ES-I3 (cell line): ENCODE measurements around the gene CLDN24.

Source experiments
- H3K36me3 ChIP-seq: 2 replicates; pipeline ENCODE4 v1.6.1; 2013; ENCODE audit warnings: mild to moderate bottlenecking, low read length, control low read depth, moderate library complexity; ENCODE audit not compliant: insufficient read depth
- H3K4me1 ChIP-seq: 2 replicates; pipeline ENCODE4 v1.6.1; 2013; ENCODE audit warnings: mild to moderate bottlenecking, control low read depth, low read length; ENCODE audit not compliant: insufficient read depth
- H3K9ac ChIP-seq: 2 replicates; pipeline ENCODE4 v1.6.1; 2013; ENCODE audit warnings: low read depth, mild to moderate bottlenecking, low read length, moderate library complexity
- H3K9me3 ChIP-seq: 2 replicates; pipeline ENCODE4 v1.6.1; 2013; ENCODE audit warnings: mild to moderate bottlenecking, low read length, moderate library complexity; ENCODE audit not compliant: control insufficient read depth, insufficient read depth

CLDN24 gene

DNA sequence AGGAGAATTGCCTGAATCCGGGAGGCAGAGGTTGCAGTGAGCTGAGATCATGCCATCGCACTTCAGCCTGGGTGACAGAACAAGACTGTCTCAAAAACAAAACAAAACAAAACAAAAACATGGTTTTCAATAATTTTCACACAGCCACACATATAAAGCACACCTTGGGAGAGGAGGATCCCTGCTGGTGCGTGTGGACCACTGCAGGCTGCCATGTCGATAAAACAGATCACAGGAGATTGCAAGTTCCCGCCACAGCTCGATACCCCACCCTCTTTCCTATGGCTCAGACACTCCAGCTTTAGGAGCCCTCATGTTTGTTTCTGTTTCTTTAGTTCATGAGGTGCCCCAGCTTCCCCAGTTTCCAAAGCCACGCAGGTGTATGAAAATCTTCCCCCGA is 31.3 kb upstream of the CLDN24 start:
- H3K4me1 ChIP-seq: no peaks in the 10 kb centered on the region
- no peaks in the 10 kb centered on the region for H3K9me3 ChIP-seq
- H3K36me3 ChIP-seq: no peaks in the 10 kb centered on the region
- H3K9ac ChIP-seq: no peak overlapping the region

DNA sequence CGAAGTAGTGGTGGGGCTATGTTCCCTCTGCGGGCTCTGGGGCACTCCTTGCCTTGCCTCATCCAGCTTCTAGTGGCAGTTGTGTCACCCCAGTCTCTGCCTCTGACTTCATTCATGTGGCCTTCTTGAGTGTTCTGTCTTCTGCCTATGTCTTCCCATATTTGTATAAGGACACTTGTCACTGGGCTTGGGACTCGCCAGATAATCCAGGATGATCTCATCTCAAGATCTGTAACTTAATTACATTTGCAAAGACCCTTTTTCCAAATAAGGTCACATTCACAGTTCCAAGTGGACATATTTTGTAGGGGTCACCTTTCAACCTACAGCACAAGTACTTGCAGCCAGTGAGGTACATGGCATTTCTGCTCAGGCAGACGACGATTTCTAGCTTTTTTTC is 30.3 kb upstream of the CLDN24 start:
- Histone ChIP-seq H3K4me1 (no peaks in the 10 kb centered on the region), H3K36me3 (no peaks in the 10 kb centered on the region), H3K9ac (no peak overlapping the region), H3K9me3 (no peaks in the 10 kb centered on the region)

DNA sequence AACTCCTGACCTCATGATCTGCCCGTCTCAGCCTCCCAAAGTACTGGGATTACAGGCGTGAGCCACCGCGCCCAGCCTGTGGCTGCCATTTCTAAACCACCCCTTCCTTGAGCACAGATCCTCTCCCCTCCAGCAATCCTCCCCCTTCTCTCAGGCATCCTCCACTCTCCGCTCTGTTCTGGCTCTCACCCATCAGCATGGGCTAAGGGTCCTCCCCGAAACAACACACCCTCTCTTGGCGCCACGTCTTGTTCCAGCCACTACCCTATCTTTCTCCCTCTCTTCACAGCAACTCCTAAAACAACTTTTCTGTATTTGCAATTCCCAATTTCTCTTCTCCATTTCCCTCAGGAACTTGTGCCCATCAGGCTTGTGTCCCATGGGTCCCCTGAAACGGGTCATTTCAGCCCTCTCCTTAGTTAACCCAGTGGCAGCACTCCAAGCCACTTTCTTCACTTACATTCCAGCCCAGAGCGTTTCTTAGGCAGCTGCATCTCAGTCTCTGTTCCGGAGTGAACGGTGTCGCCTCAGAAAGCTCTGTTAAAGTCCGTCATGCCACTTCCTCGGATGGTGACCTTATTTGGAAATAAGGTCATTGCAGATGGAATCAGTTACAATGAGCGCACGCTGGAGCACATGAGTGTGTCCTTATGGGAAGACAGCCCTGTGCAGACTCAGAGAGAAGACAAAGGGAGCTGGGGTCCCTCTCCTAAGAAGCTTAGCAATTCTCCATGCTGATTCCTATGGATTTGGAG is 28.3 kb upstream of the CLDN24 start:
- no peaks in the 10 kb centered on the region for H3K36me3 ChIP-seq
- H3K9ac ChIP-seq: no peak overlapping the region
- no peaks in the 10 kb centered on the region for H3K9me3 ChIP-seq
- H3K4me1 ChIP-seq: no peaks in the 10 kb centered on the region

DNA sequence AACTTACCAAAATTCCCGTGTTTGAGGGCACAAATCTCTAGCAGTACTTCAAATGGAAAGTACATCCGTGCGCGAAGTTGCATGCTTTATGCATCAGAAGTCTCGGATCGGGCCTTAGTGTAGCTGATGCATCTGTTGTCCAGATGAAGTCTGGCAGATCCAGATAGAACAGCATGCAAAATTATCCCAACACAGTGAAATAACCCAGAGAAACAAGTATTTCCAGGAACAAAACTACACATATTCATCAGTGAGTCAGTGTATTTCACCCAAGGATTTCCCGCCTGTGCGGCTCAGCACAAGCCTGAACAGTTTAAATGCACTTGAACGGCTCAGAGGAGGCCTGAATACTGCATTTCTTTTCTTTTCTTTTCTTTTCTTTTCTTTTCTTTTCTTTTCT is 27.4 kb upstream of the CLDN24 start:
- Histone ChIP-seq H3K9me3 (no peaks in the 10 kb centered on the region), H3K4me1 (no peaks in the 10 kb centered on the region), H3K36me3 (no peaks in the 10 kb centered on the region), H3K9ac (no peak overlapping the region)

DNA sequence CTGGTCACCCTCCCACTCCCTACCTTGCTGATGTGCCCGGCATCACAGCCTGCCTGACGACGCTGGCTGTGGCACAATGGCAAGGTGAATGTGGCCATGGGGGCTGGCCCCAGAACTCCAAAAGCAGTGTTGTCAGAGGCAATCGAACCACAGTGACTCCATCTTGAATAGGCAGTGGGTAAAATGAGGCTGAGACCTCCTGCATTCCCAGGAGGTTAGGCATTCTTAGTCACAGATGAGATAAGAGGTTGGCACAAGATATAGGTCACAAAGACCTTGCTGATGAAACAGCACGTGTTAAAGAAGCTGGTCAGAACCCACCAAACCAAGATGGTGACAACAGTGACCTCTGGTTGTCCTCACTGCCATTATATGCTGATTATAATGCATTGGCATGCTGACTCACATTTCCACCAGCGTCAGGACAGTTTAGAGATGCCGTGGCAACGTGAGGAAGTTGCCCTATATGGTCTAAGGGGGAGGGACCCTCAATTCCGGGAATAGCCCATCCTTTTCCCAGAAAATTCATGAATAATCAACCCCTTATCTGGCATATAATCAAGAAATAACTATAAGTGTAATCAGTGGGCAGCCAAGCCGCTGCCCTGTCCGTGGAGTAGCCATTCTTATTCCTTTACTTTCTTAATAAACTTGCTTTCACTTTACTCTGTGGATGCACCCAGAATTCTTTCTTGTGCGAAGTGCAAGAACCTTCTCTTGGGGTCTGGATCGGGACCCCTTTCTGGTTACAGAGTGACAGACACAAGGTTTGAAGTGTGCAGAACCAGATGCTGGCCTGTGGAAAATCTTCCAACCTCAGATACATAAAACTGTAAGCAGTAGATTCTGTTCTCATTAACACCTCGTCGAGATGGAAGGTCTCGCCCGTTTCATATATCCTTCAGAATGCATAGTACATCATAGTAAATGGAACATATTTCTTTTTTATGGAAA is 26.8 kb upstream of the CLDN24 start:
- Histone ChIP-seq H3K9me3 (no peaks in the 10 kb centered on the region), H3K4me1 (no peaks in the 10 kb centered on the region), H3K9ac (no peak overlapping the region), H3K36me3 (no peaks in the 10 kb centered on the region)

DNA sequence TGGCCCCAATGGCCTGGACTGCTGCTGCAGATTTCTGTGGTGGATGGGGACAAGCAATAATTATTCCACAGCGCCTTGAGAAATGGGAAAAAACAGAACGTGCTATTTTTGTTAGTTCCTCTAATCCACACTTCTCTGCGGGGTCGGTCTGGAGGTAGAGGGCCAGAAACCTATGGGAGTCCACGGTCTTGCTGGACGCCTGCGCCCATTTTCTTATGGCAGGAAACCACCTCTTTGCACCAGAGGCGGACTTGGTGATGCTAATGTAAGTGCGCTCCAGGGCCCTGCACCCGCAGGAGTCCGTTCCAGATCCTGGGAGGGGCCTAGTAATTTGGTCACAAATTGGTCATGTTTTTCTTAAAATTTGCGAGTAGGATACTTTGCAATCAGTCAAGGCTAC is 25.9 kb upstream of the CLDN24 start:
- H3K9ac ChIP-seq: no peak overlapping the region
- H3K9me3 ChIP-seq: no peaks in the 10 kb centered on the region
- no peaks in the 10 kb centered on the region for H3K36me3 ChIP-seq
- H3K4me1 ChIP-seq: no peaks in the 10 kb centered on the region

DNA sequence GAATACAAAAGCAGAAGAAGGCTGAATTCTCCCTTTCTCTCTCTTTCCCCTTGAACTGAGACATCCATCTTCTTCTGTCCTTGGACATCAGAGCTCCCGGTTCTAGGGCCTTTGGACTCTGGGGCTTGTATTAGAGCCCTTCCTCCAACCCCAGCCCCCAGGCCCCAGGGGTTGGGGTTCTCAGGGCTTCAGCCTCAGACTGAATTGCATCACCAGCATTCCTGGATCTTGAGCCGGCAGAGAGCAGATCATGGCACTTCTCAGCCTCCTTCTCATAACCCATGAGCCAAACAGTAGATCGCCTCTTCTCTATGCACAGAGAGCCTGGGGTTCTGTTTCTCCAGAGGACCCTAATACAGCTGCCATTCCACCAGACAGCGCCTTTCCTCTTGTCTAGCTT is 25.3 kb upstream of the CLDN24 start:
- H3K36me3 ChIP-seq: no peaks in the 10 kb centered on the region
- H3K9ac ChIP-seq: no peak overlapping the region

DNA sequence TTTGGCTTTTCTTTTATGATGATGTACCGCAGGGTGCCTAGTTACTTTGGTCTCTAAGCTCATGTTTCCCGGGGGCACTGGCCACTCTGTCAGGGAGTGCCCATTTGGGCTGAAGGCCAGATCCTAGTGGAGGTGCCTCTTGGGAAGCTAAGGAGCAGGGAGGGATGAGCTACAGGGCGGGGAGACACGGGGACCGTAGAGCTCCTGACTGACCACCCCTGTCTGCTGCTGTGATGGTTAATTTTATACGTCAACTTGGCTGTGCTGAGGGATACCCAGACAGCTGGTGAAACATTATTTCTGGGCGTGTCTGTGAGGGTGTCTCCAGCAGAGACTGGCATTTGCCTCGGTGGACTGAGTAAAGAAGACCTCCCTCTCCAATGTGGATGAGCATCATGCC is 24.9 kb upstream of the CLDN24 start:
- Histone ChIP-seq H3K36me3 (no peaks in the 10 kb centered on the region), H3K9ac (no peak overlapping the region), H3K9me3 (no peaks in the 10 kb centered on the region), H3K4me1 (no peaks in the 10 kb centered on the region)

More for the DNA sequence above, 25.3 kb upstream of the CLDN24 start:
- Histone ChIP-seq H3K4me1 (no peaks in the 10 kb centered on the region), H3K9me3 (no peaks in the 10 kb centered on the region)

DNA sequence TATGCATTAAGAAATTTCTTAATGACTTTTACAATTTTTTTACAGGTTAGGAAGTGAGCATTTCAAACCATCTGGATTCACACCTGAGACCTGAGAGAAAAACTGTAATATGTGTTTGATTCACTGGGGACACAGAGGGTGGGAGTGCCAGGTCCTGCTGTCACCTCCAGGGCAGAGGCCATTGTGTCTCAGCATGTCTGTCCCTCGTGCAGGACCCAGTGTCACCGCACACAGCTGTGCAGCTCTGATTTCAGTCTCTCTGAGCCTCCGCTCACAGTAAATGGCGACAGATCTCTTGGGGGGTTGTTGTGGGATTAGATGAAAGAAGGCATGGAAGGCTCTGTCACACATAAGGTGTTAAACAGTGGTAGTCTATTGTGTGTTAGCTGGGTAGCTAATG is 23.0 kb upstream of the CLDN24 start:
- Histone ChIP-seq H3K9ac (no peak overlapping the region), H3K9me3 (no peaks in the 10 kb centered on the region), H3K4me1 (no peaks in the 10 kb centered on the region), H3K36me3 (no peaks in the 10 kb centered on the region)

DNA sequence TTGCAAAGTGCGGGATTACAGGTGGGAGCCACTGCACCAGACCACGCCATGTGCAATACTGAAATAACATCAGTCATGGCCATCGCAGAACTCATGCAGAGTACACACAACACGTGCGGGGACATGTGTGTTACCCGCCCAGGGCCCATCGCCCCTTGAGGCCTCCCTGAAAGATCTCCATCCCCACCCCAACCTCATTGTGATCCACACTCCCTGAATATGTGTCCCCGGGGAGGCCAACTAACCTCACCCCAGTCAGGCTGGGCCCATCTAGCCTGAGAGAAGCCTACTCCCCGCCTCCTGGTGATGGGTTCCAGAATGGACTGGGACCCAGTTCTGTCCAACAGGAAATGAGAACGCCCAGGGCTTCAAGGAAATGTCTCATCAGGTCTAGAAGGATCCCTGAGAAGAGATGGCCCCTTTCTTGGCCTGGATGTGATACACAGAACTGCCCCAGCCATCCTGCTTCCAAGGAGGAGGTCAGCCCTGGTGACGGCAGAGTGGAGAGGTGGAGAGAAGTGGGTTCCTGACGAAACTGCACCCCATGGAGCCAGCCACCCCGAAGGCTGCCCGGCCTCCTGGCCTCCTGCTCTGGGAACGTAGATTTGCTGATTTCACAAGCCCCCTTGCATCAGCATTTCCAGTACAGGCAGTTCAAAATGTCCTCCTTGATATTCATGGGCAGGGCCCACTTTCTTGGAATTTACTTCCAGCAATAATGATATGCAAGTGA is 22.5 kb upstream of the CLDN24 start:
- Histone ChIP-seq H3K9me3 (no peaks in the 10 kb centered on the region), H3K36me3 (no peaks in the 10 kb centered on the region), H3K9ac (no peak overlapping the region), H3K4me1 (no peaks in the 10 kb centered on the region)

DNA sequence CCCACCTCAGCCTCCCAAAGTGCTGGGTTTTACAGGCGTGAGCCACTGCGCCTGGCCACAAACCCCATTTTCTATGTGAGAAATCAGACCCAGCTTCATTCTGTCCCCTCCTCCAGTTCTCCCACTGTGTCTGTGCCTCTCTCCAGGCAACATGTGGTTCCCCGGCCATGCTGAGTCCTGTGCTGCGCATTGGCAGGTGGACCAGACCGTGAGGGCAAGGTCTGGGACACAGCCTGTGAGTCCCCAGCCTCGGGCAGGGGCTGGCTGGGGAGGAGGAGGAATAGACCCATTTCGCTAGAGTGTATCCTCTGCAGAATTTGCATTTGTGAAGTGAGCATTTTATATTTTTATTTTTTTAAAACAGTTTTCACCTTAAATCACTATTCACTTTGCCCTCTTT is 21.5 kb upstream of the CLDN24 start:
- Histone ChIP-seq H3K9ac (no peak overlapping the region), H3K36me3 (no peaks in the 10 kb centered on the region), H3K4me1 (no peaks in the 10 kb centered on the region), H3K9me3 (no peaks in the 10 kb centered on the region)

DNA sequence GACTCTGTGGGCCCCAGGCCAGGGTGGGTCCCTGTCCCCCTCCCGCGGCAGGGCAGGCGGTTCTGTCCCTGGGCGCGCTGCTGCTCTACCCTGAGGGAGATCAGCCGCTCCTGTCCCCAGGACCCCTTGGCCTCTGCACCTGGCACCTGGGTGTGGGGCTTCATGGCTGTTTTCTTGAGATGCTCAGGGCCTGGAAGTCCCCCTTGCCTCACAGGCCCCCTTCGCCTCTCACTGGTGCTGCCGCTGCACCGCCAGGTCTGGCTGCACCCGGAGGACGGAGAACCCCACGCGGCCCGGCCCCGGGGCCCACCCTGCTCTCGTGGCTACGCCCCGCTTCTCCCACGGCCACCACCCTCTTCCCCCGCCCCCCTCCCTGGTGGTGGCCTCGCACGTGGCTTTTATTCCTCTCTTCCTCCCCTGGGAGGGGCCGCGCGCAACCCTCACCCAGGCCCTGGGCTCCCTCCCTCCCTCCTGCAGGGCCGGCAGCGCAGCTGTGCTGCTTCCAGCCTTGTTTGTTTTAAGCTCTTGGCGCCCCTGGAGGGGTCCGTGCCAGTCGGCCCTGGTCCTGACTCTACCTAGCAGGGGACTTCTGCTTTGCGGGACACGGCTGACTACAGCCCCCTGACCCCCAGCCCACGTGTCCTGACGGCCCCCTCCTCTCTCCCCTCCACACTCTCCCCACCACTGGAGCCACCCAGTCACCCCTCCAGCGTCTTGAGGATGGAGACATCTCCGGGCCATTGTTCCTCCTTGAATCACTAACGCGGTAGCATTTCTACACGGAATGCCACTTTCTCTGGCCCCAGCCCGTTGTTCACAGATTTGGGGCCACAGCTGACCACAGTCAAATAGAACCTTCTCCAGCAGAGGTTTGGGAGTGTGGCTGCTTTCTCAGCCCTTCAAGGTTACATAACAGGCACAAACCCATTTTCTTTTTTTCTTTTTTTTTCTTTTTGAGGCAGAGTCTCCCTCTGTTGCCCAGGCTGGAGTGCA is 20.6 kb upstream of the CLDN24 start:
- no peaks in the 10 kb centered on the region for H3K4me1 ChIP-seq
- no peaks in the 10 kb centered on the region for H3K36me3 ChIP-seq
- no peak overlapping the region; the same call in 1 of the 2 replicates for H3K9ac ChIP-seq
- no peaks in the 10 kb centered on the region for H3K9me3 ChIP-seq

DNA sequence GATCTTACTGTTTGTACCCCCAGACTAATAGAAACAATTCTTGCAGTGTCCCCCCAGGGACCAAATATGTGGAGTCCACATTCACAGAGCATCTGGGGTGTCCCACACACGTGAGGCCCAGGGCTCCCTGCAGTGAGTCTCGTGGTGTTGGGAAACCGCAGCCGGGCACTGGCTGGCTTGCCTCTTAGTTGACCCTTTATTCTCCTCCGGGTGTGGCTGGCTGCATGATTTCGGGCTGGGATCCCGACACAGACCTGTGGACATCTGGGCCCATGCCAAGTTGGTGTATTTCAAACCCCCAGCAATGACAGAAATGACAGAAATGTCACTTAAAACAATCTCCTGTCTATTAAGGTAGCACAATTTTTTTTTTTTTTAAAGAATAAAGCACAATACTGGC is 15.6 kb upstream of the CLDN24 start:
- Histone ChIP-seq H3K9me3 (no peaks in the 10 kb centered on the region), H3K9ac (no peak overlapping the region), H3K36me3 (no peaks in the 10 kb centered on the region), H3K4me1 (no peaks in the 10 kb centered on the region)
